DND-41 (cell line): ENCODE data around the gene SEMA7A.

ENCODE experiments used
- ATAC-seq: fragments of 200-7000 bp; cut with Tn5 transposase; 3 replicates; pipeline ENCODE4 v1.9.1; 2021; ENCODE audit warnings: low read depth; ENCODE audit not compliant: insufficient read depth
- DNase-seq: peaks from one replicate; pipeline ENCODE4 v3.0.0-alpha.2; 2020
- H2AFZ ChIP-seq: 2 replicates; pipeline ENCODE4 v1.6.0; 2012; ENCODE audit warnings: low read depth, low read length
- H3K27ac ChIP-seq: 2 replicates; pipeline ENCODE4 v1.5.1; 2012; ENCODE audit warnings: low read length, inconsistent platforms
- H3K27me3 ChIP-seq: fragments of 200-600 bp; sonication (generic); 2 replicates; pipeline ENCODE4 v1.6.0; 2012; ENCODE audit warnings: low read length, mild to moderate bottlenecking, inconsistent platforms; ENCODE audit not compliant: insufficient read depth, poor library complexity
- H3K36me3 ChIP-seq: 2 replicates; pipeline ENCODE4 v1.5.1; 2012; ENCODE audit warnings: low read length, inconsistent platforms; ENCODE audit not compliant: insufficient read depth
- H3K4me1 ChIP-seq: 2 replicates; pipeline ENCODE4 v1.5.1; 2012; ENCODE audit warnings: mild to moderate bottlenecking, low read length; ENCODE audit not compliant: insufficient read depth
- H3K4me2 ChIP-seq: 2 replicates; pipeline ENCODE4 v1.6.0; 2012; ENCODE audit warnings: mild to moderate bottlenecking, moderate library complexity, low read length, inconsistent platforms; ENCODE audit not compliant: insufficient read depth
- H3K4me3 ChIP-seq, 2 experiments: fragments of 200-600 bp in 1 of 2; shearing (Covaris generic) in 1 of 2; 2 replicates each; pipeline ENCODE4 v1.5.1; 2012 to 2016; ENCODE audit warnings: inconsistent platforms in 2 of 2, low read length in 2 of 2, mild to moderate bottlenecking in 2 of 2, low read depth in 1 of 2, moderate library complexity in 1 of 2
- H3K79me2 ChIP-seq: 2 replicates; pipeline ENCODE4 v1.6.0; 2012; ENCODE audit warnings: low read length, inconsistent platforms; ENCODE audit not compliant: insufficient read depth
- H3K9ac ChIP-seq: 2 replicates; pipeline ENCODE4 v1.6.0; 2012; ENCODE audit warnings: low read depth, mild to moderate bottlenecking, inconsistent platforms, low read length, moderate library complexity
- H3K9me3 ChIP-seq: 2 replicates; pipeline ENCODE4 v1.5.1; 2012; ENCODE audit warnings: low read length, moderate library complexity, mild to moderate bottlenecking, inconsistent platforms; ENCODE audit not compliant: insufficient read depth, severe bottlenecking
- H4K20me1 ChIP-seq: 2 replicates; pipeline ENCODE4 v1.6.0; 2012; ENCODE audit warnings: low read length; ENCODE audit not compliant: insufficient read depth
- CTCF ChIP-seq: IDR thresholded peaks from 2 replicates; pipeline ENCODE4 v1.5.1; 2012; ENCODE audit warnings: borderline replicate concordance, low read length, moderate library complexity, mild to moderate bottlenecking; ENCODE audit not compliant: poor library complexity, severe bottlenecking; ENCODE audit errors: extremely low read depth
- EZH2 ChIP-seq: IDR thresholded peaks from 3 replicates; pipeline ENCODE4 v1.6.1; 2012; ENCODE audit warnings: borderline replicate concordance, low read depth, mild to moderate bottlenecking, moderate library complexity, low read length, inconsistent platforms; ENCODE audit not compliant: severe bottlenecking

The SEMA7A gene

GRCh38 chr15:74464897-74465296, 31.1 kb upstream of the SEMA7A start:
- Histone ChIP-seq H3K36me3 (peaks cover 7% of the 10 kb centered on the region), H2AFZ (no peak overlapping the region), H3K79me2 (peaks cover 44% of the 10 kb centered on the region), H4K20me1 (no peaks in the 10 kb centered on the region), H3K27ac (no peak overlapping the region), H3K27me3 (no peaks in the 10 kb centered on the region), H3K9ac (no peak overlapping the region), H3K4me2 (no peak overlapping the region), H3K4me1 (peaks cover 38% of the 10 kb centered on the region), H3K9me3 (no peaks in the 10 kb centered on the region), H3K4me3 (no peak overlapping the region)
- ATAC-seq, result no peak
- no peak for TF ChIP-seq EZH2
- no peak for TF ChIP-seq CTCF
- no peak for DNase-seq

- ATAC-seq, result no peak
- no peaks in the 10 kb centered on the region for H3K9me3 ChIP-seq
- peaks cover 48% of the 10 kb centered on the region for H3K79me2 ChIP-seq
- no peak overlapping the region for H2AFZ ChIP-seq
- no peak for TF ChIP-seq CTCF
- no peak for TF ChIP-seq EZH2
- DNase-seq, result no peak
- peak overlapping the region; percentile 77; the same call in 1 of the 2 replicates for H3K4me2 ChIP-seq
- H3K4me1 ChIP-seq, result peaks cover 43% of the 10 kb centered on the region
- no peaks in the 10 kb centered on the region for H4K20me1 ChIP-seq
- no peak overlapping the region for H3K9ac ChIP-seq
- no peaks in the 10 kb centered on the region for H3K27me3 ChIP-seq
- peaks cover 7% of the 10 kb centered on the region for H3K36me3 ChIP-seq
- no peak overlapping the region for H3K4me3 ChIP-seq
- no peak overlapping the region for H3K27ac ChIP-seq
Measured at GRCh38 chr15:74464216-74464615, 30.5 kb upstream of the SEMA7A start.

- peaks cover 50% of the 10 kb centered on the region for H3K79me2 ChIP-seq
- no peaks in the 10 kb centered on the region for H3K9me3 ChIP-seq
- no peak overlapping the region for H3K27ac ChIP-seq
- DNase-seq (no peak), ATAC-seq (no peak)
- H3K4me2 ChIP-seq, result peak overlapping the region; percentile 77; the same call in 1 of the 2 replicates
- no peak overlapping the region for H3K9ac ChIP-seq
- no peak overlapping the region for H3K4me3 ChIP-seq
- H2AFZ ChIP-seq, result no peak overlapping the region
- H4K20me1 ChIP-seq, result no peaks in the 10 kb centered on the region
- H3K4me1 ChIP-seq, result peaks cover 43% of the 10 kb centered on the region
- peaks cover 9% of the 10 kb centered on the region for H3K36me3 ChIP-seq
- no peak for TF ChIP-seq EZH2
- TF ChIP-seq CTCF, result no peak
- no peaks in the 10 kb centered on the region for H3K27me3 ChIP-seq
Measured at GRCh38 chr15:74463634-74464033, 29.9 kb upstream of the SEMA7A start.

- TF ChIP-seq EZH2 (no peak), CTCF (no peak)
- no peaks in the 10 kb centered on the region for H3K27me3 ChIP-seq
- DNase-seq, result no peak
Measured at GRCh38 chr15:74461847-74462511, 28.2 kb upstream of the SEMA7A start.

More at GRCh38 chr15:74461847-74462511, 28.2 kb upstream of the SEMA7A start:
- no peaks in the 10 kb centered on the region for H4K20me1 ChIP-seq
- peak overlapping the region; percentile 77 for H3K4me2 ChIP-seq
- H3K79me2 ChIP-seq, result peaks cover 50% of the 10 kb centered on the region
- ATAC-seq, result no peak
- H2AFZ ChIP-seq, result peak overlapping the region; percentile 100
- peaks cover 9% of the 10 kb centered on the region; the same call in 1 of the 2 replicates for H3K36me3 ChIP-seq
- H3K4me3 ChIP-seq, result peak overlapping the region; percentile 85 to 97
- H3K9me3 ChIP-seq, result no peaks in the 10 kb centered on the region
- peak overlapping the region; percentile 96 for H3K27ac ChIP-seq
- peak overlapping the region; percentile 94 for H3K9ac ChIP-seq
- peaks cover 43% of the 10 kb centered on the region for H3K4me1 ChIP-seq
